Caco-2 (cell line): ENCODE measurements around the gene SRPK2. TPM values are rescaled to one million over a fixed set of nuclear protein-coding genes. Genes with fewer than 3 reads are reported as not detected.

ENCODE experiments used
- BruUV-seq: library from RNA; stranded (reverse); fragments of 400-500 nt; replicated peaks from 2 replicates; lab custom pipeline; 2021; lab: Mats Ljungman, UMichigan
- CTCF ChIA-PET: fragments of 300-600 bp; sonication (Branson Sonifier 250); formaldehyde crosslinking; loops from one replicate; lab custom pipeline; 2022; ENCODE audit warnings: antibody characterized with exemption; lab: Charles Lee
- POLR2A ChIA-PET: fragments of 300-600 bp; sonication (Branson Sonifier 250); formaldehyde crosslinking; loops from one replicate; lab custom pipeline; 2022; ENCODE audit warnings: antibody characterized with exemption; lab: Charles Lee
- DNase-seq, 2 experiments: peaks; one replicate each; pipeline versions ENCODE4 v3.0.0 to v3.0.0-alpha.2; 2020 to 2022
- H3K27me3 ChIP-seq: replicated peaks from 2 replicates; pipeline ENCODE4 v1.6.0; 2011; ENCODE audit warnings: low read length; ENCODE audit not compliant: control insufficient read depth, insufficient read depth
- H3K36me3 ChIP-seq: 2 replicates; pipeline ENCODE4 v1.5.1; 2011; ENCODE audit warnings: low read length; ENCODE audit not compliant: control insufficient read depth, insufficient read depth
- H3K4me1 ChIP-seq: fragments of 250-450 bp; sonication (Bioruptor Pico); 2 replicates; pipeline ENCODE4 v1.5.1; 2020; ENCODE audit warnings: mild to moderate bottlenecking
- H3K4me3 ChIP-seq: 2 replicates; pipeline ENCODE4 v1.5.1; 2011; ENCODE audit warnings: low read depth, mild to moderate bottlenecking, control low read depth, low read length
- H3K9me3 ChIP-seq: fragments of 250-450 bp; sonication (Bioruptor Pico); 2 replicates; pipeline ENCODE4 v1.5.1; 2020; ENCODE audit warnings: mild to moderate bottlenecking, moderate library complexity
- H3K27ac Mint-ChIP-seq: one replicate; pipeline ENCODE4 v1.8.0; 2022; ENCODE audit warnings: mixed read lengths; ENCODE audit not compliant: unreplicated experiment
- H3K27me3 Mint-ChIP-seq: one replicate; pipeline ENCODE4 v1.8.0; 2022; ENCODE audit warnings: mixed read lengths; ENCODE audit not compliant: insufficient read depth, unreplicated experiment
- H3K36me3 Mint-ChIP-seq: one replicate; pipeline ENCODE4 v1.8.0; 2022; ENCODE audit warnings: mild to moderate bottlenecking, mixed read lengths; ENCODE audit not compliant: insufficient read depth, unreplicated experiment
- H3K4me1 Mint-ChIP-seq: one replicate; pipeline ENCODE4 v1.8.0; 2022; ENCODE audit warnings: low read depth, mixed read lengths; ENCODE audit not compliant: unreplicated experiment
- H3K4me3 Mint-ChIP-seq: one replicate; pipeline ENCODE4 v1.8.0; 2022; ENCODE audit warnings: mild to moderate bottlenecking, moderate library complexity, mixed read lengths; ENCODE audit not compliant: unreplicated experiment
- H3K9me3 Mint-ChIP-seq: one replicate; pipeline ENCODE4 v1.8.0; 2022; ENCODE audit warnings: mixed read lengths; ENCODE audit not compliant: unreplicated experiment
- CTCF ChIP-seq, 2 experiments: fragments of 200-600 bp in 1 of 2; IDR thresholded peaks; 1 replicate in 1 of 2; 2 replicates in 1 of 2; pipeline versions ENCODE4 v1.5.1 to v1.8.0; 2011 to 2022; ENCODE audit warnings: antibody characterized with exemption in 1 of 2, control low read depth in 1 of 2, inconsistent platforms in 1 of 2, low read depth in 1 of 2, low read length in 1 of 2, mild to moderate bottlenecking in 1 of 2, moderate library complexity in 1 of 2; ENCODE audit not compliant: insufficient read depth in 1 of 2, severe bottlenecking in 1 of 2, unreplicated experiment in 1 of 2
- intact Hi-C: fragments of 100-400 bp; cut with micrococcal nuclease; formaldehyde crosslinking; loops from one replicate; pipeline ENCODE4 v1.10.0; 2022; ENCODE audit not compliant: unreplicated experiment
- total RNA-seq: library from RNA; stranded (reverse); gene quantifications from 2 replicates; pipeline ENCODE4 v1.2.3, GENCODE V29; 2022

SRPK2 gene
- total RNA-seq, 1 experiment from 2014 or later, result 39.9 TPM

- no peaks in the 10 kb centered on the region for H3K27me3 ChIP-seq
- peaks cover 10% of the 10 kb centered on the region for H3K4me1 ChIP-seq
- H3K9me3 Mint-ChIP-seq, result no peaks in the 10 kb centered on the region
- H3K4me3 Mint-ChIP-seq, result no peak overlapping the region
- ChIA-PET POLR2A (no interaction called here), CTCF (no interaction called here)
- peaks cover 7% of the 10 kb centered on the region for H3K4me1 Mint-ChIP-seq
- H3K36me3 Mint-ChIP-seq, result no peaks in the 10 kb centered on the region
- H3K27ac Mint-ChIP-seq, result no peak overlapping the region
- BruUV-seq, result no TSS peak
- H3K4me3 ChIP-seq, result no peak overlapping the region
- H3K36me3 ChIP-seq, result no peaks in the 10 kb centered on the region
- H3K27me3 Mint-ChIP-seq, result no peaks in the 10 kb centered on the region
- TF ChIP-seq CTCF (IDR thresholded peaks at IDR 0.05; ENCODE audit: insufficient read depth in 1 of 2, low read depth in 1 of 2, low read length in 1 of 2, severe bottlenecking in 1 of 2, unreplicated experiment in 1 of 2), result no peak
- H3K9me3 ChIP-seq, result no peaks in the 10 kb centered on the region
- intact Hi-C loops, result no loop called here
- DNase-seq, result no peak
Measured at GRCh38 chr7:105270117-105270516, 118.6 kb downstream of the SRPK2 start.

GRCh38 chr7:105269397-105269796, 119.3 kb downstream of the SRPK2 start:
- H3K36me3 Mint-ChIP-seq, result no peaks in the 10 kb centered on the region
- intact Hi-C loops, result no loop called here
- H3K27me3 ChIP-seq, result no peaks in the 10 kb centered on the region
- no peaks in the 10 kb centered on the region for H3K36me3 ChIP-seq
- H3K27me3 Mint-ChIP-seq, result no peaks in the 10 kb centered on the region
- H3K9me3 ChIP-seq, result no peaks in the 10 kb centered on the region
- no peaks in the 10 kb centered on the region for H3K9me3 Mint-ChIP-seq
- peaks cover 10% of the 10 kb centered on the region for H3K4me1 ChIP-seq
- peak overlapping the region; percentile 37 for H3K27ac Mint-ChIP-seq
- H3K4me3 Mint-ChIP-seq, result peak overlapping the region; percentile 59
- DNase-seq, result no peak
- H3K4me3 ChIP-seq, result peak overlapping the region; percentile 10; the same call in 1 of the 2 replicates
- TF ChIP-seq CTCF (IDR thresholded peaks at IDR 0.05; ENCODE audit: insufficient read depth in 1 of 2, low read depth in 1 of 2, low read length in 1 of 2, severe bottlenecking in 1 of 2, unreplicated experiment in 1 of 2), result no peak
- BruUV-seq, result no TSS peak
- H3K4me1 Mint-ChIP-seq, result peaks cover 7% of the 10 kb centered on the region
- CTCF ChIA-PET, result no interaction called here
- POLR2A ChIA-PET, result no interaction called here

GRCh38 chr7:105268511-105269392, 120.0 kb downstream of the SRPK2 start:
- H3K27me3 ChIP-seq, result no peaks in the 10 kb centered on the region
- intact Hi-C loops, result no loop called here
- TSS peak; percentile 48 for BruUV-seq
- POLR2A ChIA-PET, result no interaction called here
- Mint-ChIP-seq H3K4me1 (peaks cover 7% of the 10 kb centered on the region), H3K27me3 (no peaks in the 10 kb centered on the region), H3K4me3 (peak overlapping the region; percentile 59), H3K9me3 (no peaks in the 10 kb centered on the region), H3K36me3 (no peaks in the 10 kb centered on the region), H3K27ac (peak overlapping the region; percentile 37)
- TF ChIP-seq CTCF (IDR thresholded peaks at IDR 0.05; ENCODE audit: insufficient read depth in 1 of 2, low read depth in 1 of 2, low read length in 1 of 2, severe bottlenecking in 1 of 2, unreplicated experiment in 1 of 2), result no peak
- H3K9me3 ChIP-seq, result no peaks in the 10 kb centered on the region
- CTCF ChIA-PET, result no interaction called here
- peaks cover 10% of the 10 kb centered on the region for H3K4me1 ChIP-seq
- peak in 1 of 2 experiments; percentile 7 for DNase-seq
- H3K4me3 ChIP-seq, result peak overlapping the region; percentile 10; the same call in 1 of the 2 replicates
- no peaks in the 10 kb centered on the region for H3K36me3 ChIP-seq
